GM18909 (cell line): Measurements from ENCODE around the gene CTNNB1.

Experiments used
- ATAC-seq: cut with Tn5 transposase; IDR thresholded peaks from one replicate; pipeline ENCODE4 v1.9.1; 2021; ENCODE audit warnings: mild to moderate bottlenecking; ENCODE audit not compliant: unreplicated experiment, poor library complexity

Gene CTNNB1

DNA sequence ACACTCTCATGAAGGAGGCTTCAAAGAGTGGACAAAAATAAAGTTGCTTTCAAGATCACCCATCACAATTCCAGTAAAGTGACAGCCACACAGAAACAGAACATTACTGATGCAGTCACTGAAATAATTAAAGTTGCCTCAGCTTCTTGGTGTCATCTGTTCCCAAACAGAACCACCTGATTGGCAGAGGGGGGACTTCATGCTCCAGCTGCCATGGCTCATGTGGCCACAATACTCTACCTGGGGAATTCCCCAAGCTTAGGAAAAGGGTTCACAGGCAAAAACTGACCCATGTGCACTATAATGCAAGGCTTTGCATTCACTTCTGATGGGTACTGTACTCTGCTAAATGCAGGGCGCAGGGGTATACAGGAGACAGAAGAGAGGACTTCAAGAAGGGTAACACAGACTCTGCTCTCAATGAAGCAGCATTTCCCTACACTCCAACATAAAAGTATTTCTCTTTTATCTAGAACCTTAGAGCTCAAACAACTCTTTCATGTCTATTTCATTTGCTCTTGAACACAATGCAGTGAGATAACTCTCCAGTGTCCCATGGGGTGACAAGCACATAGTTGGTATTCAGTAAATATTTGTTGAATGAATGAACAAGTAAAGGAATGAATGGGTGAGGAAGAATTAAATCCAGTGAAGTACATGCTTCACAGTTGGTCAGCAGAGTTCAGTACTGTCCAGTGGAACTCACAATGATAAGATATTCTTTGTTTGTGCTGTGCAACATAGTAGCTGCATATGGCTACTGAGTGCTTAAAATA, 8.6 kb upstream of the CTNNB1 start:
- ATAC-seq = no peak

DNA sequence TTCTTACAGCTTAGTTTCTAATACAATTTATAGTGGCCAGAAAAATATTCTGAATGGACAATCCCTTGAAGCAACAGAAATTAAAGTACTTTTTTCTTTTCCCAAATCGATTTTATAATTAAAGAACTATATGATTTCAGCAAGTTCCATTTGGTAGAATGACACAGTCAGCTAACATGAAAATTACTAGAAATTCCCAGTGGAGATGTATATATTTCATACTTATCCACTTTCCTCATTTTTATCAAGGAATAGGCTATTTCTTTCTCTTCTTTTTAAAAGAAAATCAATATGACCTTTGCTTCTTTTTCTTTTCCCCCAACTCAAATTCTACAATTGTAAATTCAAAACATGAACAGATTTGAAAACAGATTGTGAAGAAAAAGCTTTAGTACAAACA, 6.4 kb upstream of the CTNNB1 start:
- no peak for ATAC-seq

GRCh38 chr3:41193794-41194539, 5.3 kb upstream of the CTNNB1 start:
- ATAC-seq = no peak

DNA sequence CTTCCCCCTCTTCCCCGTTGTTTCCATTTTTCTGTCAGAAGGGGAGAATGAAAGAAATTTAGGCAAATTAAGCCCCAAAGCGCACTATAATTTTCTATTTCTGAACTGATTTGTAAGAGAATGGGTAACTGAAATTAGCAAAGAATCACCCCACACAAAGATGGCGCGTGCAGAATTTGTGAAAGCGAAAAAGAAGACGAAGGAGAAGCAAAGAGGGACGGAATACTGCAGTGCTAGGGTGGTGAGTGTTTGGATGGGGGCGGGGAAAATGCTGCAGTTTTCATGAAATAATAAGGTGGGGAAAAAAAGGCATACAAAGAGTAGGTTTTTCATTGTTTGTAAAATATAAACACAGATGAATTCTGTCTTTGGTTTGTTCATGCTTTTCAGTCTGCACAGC, 4.6 kb upstream of the CTNNB1 start:
- ATAC-seq = no peak

DNA sequence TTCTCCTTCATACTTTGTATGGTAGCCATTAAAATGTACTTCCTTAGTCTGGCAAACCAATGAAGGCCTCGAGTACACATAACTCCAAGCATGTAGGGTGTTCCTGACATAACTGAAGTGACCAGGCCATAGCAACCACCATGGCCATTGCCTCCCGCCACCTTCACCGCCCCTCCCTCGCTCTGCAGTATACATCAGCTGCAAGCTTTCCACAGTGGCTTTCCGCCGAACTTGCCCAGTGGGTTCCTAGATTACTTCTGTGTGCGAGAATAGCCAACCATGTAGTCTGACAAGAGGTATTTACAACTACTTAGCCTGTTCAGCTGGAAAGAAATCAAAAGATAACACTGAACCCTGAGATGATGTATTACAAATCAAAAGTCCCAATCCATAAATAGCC, 3.4 kb upstream of the CTNNB1 start:
- ATAC-seq = no peak

DNA sequence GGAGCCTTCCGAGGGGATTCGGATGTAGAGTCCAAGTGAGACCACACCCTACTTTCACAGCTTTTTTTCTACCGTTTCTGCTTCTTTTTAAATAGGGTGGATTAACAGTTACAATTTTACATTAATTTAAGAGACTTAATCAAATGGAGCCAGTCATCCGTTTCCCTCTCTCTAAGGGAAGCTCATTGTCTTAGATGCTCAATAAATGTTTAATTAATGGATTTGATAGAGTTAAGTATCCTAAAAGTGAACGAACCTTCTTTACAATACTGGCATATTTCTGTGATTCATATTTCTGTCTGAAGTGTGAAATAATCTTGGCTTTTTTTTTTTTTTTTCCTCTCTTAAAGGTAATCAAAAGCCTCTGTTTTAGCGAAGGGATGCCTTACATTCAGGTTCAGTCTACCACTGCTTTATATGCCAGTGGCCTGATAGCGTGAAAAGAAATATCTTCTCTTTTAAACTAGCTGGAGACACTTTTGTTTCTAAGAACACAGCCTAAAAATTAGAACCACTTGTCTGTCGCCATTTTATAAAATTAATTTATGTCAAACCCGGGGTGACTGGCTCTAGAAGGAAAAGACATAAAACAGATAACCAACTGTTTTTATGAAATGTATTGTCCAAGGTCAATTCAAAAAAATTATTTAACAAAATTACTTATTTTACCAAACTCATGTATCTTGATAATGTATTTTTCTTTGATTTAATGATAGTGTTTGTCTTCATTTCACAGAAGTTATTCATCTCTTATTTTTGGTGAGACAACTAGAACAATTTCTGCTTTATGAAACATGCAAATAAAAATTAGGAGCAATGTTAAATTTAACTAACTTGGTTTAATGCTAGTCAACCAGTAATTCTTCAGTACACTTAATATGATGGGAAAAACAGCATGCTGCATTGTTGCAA, 2.5 kb upstream of the CTNNB1 start:
- ATAC-seq = no peak

DNA sequence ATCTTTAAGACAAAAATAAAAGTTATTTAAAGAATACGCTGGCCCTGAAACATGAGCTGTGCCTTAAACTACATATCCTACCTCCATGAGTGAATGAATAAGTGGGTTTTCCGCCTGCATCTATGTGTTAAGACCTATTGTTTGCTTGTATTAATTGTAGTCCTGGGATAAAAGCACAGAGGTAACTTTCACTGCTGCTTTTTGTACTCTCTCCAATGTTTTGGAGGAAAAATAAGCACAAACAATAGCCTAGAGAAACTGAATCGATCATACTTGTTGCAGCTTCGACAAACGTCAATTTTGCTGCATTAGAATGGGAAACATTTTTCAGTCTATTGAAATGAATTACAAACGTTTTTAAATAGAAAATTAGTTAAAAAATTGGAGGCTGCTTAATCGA, 1.3 kb upstream of the CTNNB1 start:
- no peak for ATAC-seq

GRCh38 chr3:41198526-41198925, 779 bp upstream of the CTNNB1 start:
- peak; percentile 1 for ATAC-seq

DNA sequence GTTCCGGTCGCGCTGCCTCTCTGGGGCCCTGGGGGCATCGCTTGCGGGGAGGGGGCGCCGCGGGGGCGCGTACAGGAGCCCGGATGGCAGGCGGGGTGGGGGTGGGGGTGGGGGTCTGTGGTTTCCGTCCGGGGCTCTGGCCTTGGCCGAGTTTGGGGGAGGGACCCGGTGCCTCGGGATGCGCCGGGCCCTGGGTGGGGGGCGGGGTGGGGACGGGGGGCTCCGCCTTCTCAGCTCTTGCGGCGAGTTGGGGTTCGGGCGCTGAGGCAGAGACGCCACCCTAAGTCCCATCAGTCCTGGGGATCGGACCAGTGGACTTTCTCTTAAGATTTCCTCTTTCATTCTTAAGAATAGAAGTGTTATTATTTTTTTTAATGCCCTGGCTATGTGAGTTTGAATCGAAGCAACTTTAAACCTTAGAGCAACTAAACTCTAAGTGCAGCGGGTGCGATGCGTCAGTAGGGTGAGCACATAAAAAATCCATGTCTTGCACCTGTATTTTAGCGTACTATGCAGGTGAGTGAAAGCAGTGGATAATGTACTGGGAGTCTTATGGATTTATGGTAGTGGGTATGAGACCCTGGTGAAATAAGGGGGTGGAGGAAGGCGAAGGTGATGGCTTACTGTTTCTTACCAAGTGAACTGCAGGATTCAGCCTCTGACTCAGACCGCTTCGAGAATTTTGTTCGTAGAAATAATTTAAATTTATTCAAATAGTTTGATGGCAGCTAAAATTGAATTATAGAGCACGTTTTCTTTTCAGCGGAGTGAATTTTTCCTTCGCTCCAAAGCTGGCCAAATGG, 762 bp downstream of the CTNNB1 start:
- peak; percentile 22 for ATAC-seq

DNA sequence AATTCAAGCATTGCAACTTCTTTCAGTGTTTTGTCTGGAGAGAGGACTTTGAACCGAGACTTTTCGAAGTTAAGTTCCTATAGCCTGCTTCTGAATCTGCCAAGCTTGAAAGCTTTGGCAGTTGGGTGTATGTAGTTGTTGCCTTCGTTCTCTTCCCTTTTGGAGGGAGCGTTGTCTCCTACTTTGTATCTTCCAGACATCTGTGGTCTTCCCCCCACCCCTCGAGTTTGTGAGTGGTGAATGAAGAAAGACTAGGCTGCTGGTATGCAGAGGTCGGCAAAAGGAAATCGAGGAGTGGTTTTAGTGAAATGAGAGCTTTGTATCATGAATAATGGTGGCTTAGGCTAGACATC, 1.3 kb downstream of the CTNNB1 start:
- ATAC-seq = no peak

DNA sequence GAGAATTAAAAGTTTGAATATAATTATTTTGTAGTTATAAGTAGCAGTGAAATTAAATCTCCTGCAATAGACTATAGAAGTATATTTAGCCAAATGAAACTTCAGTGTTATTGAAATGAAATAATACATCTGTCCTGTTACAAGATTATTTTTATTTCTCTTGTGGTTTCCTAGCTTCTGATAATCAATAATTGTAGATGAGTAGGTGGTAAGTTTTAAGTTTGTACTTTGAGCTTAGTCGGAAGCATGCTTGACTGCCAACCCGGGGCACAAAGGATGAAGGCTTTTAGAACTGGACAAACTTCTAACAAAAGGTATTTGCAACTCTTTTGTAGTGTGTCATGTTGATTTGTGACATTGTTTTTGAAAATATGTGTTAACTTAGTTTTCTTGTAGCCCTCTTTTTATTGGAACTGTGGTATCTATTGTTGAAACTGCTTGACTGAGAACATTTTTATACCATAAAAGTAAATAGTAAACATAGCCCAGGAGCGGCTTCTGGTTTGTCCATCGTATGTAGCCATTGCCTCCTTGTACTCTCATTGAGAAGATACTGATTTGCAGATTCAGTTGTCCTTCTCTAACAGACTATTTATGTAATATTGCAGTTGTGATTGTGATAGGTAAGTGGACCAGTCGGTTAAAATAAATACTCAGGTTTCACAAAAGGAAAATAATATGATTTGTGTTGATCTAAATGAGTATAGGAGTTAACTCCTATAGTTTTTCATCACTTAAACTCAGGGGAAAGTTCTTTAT, 2.9 kb downstream of the CTNNB1 start:
- no peak for ATAC-seq

GRCh38 chr3:41202834-41203345, 3.6 kb downstream of the CTNNB1 start:
- no peak for ATAC-seq

- ATAC-seq = no peak
These were observed 5.1 kb downstream of the CTNNB1 start for GRCh38 chr3:41204369-41204768.

DNA sequence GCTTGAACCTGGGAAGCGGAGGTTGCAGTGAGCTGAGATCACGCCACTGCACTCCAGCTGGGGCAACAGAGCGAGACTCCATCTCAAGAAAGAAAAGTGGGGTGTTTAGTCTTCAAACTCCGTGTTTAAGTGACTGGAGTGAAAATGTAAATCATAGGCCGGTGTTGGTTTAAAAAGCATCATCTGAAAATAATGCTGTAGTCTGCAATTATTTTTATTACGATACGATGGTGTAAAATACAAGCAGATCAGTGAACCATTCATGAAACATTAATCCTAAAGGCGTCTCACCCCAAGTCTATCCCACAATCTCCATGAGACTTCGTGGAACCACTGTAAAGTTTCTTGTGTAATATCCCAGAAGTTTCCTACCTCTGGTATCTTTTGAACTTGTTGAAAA, 6.3 kb downstream of the CTNNB1 start:
- ATAC-seq = no peak

GRCh38 chr3:41207355-41207754, 8.1 kb downstream of the CTNNB1 start:
- ATAC-seq = no peak

DNA sequence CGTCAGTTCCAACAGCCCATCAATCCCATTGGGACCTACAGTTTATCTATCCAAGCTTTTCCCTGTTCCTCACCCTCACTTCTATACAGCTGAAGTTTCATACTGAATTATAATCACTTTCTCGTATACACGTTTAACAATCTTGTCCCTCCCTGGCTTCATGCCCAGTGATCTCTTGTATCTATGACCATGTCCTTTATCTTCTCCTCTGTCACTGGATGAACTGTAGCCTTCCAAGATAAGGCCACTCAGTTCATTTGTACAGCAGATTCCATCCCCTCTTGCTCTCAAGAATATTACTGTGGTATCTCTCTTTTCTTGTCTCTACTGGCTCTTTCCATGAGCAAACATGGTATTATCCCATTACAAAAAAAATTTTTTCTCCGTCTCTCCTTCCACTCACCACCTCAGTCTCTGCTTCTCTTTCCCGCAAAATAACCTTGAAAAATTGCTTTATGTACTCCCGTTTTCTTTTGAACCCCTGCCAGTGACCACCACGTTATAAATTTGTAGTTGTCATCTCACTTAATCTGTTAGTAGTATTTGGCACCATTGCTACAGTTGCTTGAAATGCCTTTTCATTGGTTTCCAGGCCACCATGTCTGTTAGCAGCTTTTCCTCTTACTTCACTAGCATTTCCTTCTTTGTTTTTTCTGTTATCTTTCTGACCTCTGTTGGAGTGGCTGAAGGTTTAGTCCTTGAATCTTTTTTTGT, 9.4 kb downstream of the CTNNB1 start:
- no peak for ATAC-seq

DNA sequence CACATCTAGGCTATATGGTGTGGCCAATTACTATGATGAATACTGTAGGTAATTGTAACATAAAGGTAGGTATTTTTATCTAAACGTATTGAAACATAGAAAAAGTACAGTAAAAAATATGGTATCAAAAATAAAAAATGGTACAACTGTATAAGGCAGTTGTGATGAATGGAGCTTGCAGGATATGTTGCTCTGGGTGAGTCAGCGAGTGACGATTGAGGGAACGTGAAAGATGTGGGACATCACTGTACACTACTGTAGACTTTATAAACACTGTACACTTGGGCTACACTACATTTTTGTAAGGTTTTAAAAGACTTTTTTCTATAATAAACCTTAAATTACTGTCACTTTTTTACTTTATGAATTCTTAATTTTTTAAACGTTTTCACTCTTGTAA, 10.3 kb downstream of the CTNNB1 start:
- no peak for ATAC-seq

DNA sequence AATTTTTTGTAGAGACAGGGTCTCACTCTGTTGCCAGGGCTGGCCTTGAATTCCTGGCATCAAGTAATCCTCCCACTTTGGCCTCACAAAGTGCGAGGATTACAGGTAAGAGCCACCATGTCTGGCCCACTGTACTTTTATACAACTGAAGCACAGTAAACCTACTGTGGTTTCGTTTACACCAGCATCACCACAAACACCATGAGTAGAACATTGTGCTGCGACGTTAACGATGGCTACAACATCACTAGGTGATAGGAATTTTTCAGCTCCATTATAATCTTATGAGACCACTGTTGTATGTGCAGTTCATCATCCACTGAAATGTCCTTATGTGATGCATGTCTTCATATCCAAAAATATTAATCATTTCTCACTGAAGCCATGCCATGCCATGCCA, 11.7 kb downstream of the CTNNB1 start:
- ATAC-seq = no peak

- ATAC-seq = no peak
These were observed 12.8 kb downstream of the CTNNB1 start for GRCh38 chr3:41212088-41212487.
